ENCODE results near the gene ASCL5. TPM values are rescaled to one million over a fixed set of nuclear protein-coding genes. Genes with fewer than 3 reads are reported as not detected.

The ASCL5 gene
- total and polyA plus RNA-seq, 2 donors (not counting 1 experiment from before 2014, with no cell fraction given): not detected

- H3K36me3 ChIP-seq (ENCODE audit: control insufficient read depth, insufficient read depth, low read length): peaks cover 19% of the 10 kb centered on the region
Observed at GRCh38 chr1:201142011-201142848, 15.2 kb upstream of the ASCL5 start.

GRCh38 chr1:201141418-201141817 is 14.4 kb upstream of the ASCL5 start:
- no peak for DNase-seq (ENCODE audit: low read depth in 2 of 2)
- no peaks in the 10 kb centered on the region for H3K9me3 ChIP-seq (ENCODE audit: control insufficient read depth, insufficient read depth, low read depth, low read length)
- H2AFZ ChIP-seq (ENCODE audit: low read length): no peak overlapping the region
- no peaks in the 10 kb centered on the region for H3K79me2 ChIP-seq (ENCODE audit: control insufficient read depth, insufficient read depth, low read length)
- no peak overlapping the region for H3K27ac ChIP-seq (ENCODE audit: insufficient read depth, low read length)
- no peak overlapping the region for H3K4me3 ChIP-seq (replicated peaks in 1 of 4; ENCODE audit: control extremely low read depth in 1 of 4, insufficient read depth in 1 of 4, low read depth in 3 of 4, low read length in 4 of 4)
- no peaks in the 10 kb centered on the region for H3K27me3 ChIP-seq (ENCODE audit: control insufficient read depth, insufficient read depth, low read length)
- H3K9ac ChIP-seq (ENCODE audit: insufficient read depth, low read length): no peak overlapping the region
- TF ChIP-seq EZH2 (IDR thresholded peaks at IDR 0.05; ENCODE audit: low read length, missing control alignments): no peak
- H3K36me3 ChIP-seq (ENCODE audit: control insufficient read depth, insufficient read depth, low read length): peaks cover 16% of the 10 kb centered on the region
- H4K20me1 ChIP-seq (ENCODE audit: control insufficient read depth, extremely low read depth, insufficient read depth, low read length): no peaks in the 10 kb centered on the region
- peaks cover 13% of the 10 kb centered on the region for H3K4me1 ChIP-seq (ENCODE audit: control insufficient read depth, extremely low read depth, insufficient read depth, low read length)
- H3K4me2 ChIP-seq (ENCODE audit: extremely low read depth, insufficient read depth, low read length): no peak overlapping the region

More at GRCh38 chr1:201142011-201142848, 15.2 kb upstream of the ASCL5 start:
- no peak overlapping the region for H3K4me3 ChIP-seq (replicated peaks in 1 of 4; ENCODE audit: control extremely low read depth in 1 of 4, insufficient read depth in 1 of 4, low read depth in 3 of 4, low read length in 4 of 4)
- TF ChIP-seq EZH2 (IDR thresholded peaks at IDR 0.05; ENCODE audit: low read length, missing control alignments) (no peak), CTCF (conservative IDR thresholded peaks at IDR 0.05 in 1 of 2, IDR thresholded peaks at IDR 0.05 in 1 of 2; ENCODE audit: low read depth in 1 of 2, low read length in 2 of 2) (no peak)
- H3K9me3 ChIP-seq (ENCODE audit: control insufficient read depth, insufficient read depth, low read depth, low read length): no peaks in the 10 kb centered on the region
- DNase-seq (ENCODE audit: low read depth in 2 of 2): no peak
- no peak overlapping the region for H3K9ac ChIP-seq (ENCODE audit: insufficient read depth, low read length)
- H3K79me2 ChIP-seq (ENCODE audit: control insufficient read depth, insufficient read depth, low read length): no peaks in the 10 kb centered on the region
- no peaks in the 10 kb centered on the region for H3K27me3 ChIP-seq (ENCODE audit: control insufficient read depth, insufficient read depth, low read length)
- peaks cover 5% of the 10 kb centered on the region for H3K4me1 ChIP-seq (ENCODE audit: control insufficient read depth, extremely low read depth, insufficient read depth, low read length)
- H3K4me2 ChIP-seq (ENCODE audit: extremely low read depth, insufficient read depth, low read length): no peak overlapping the region
- H2AFZ ChIP-seq (ENCODE audit: low read length): no peak overlapping the region
- H3K27ac ChIP-seq (ENCODE audit: insufficient read depth, low read length): no peak overlapping the region
- H4K20me1 ChIP-seq (ENCODE audit: control insufficient read depth, extremely low read depth, insufficient read depth, low read length): no peaks in the 10 kb centered on the region

- H3K9me3 ChIP-seq (ENCODE audit: control insufficient read depth, insufficient read depth, low read depth, low read length): no peaks in the 10 kb centered on the region
- H3K27me3 ChIP-seq (ENCODE audit: control insufficient read depth, insufficient read depth, low read length): no peaks in the 10 kb centered on the region
- TF ChIP-seq EZH2 (IDR thresholded peaks at IDR 0.05; ENCODE audit: low read length, missing control alignments): no peak
- TF ChIP-seq CTCF (conservative IDR thresholded peaks at IDR 0.05 in 1 of 2, IDR thresholded peaks at IDR 0.05 in 1 of 2; ENCODE audit: low read depth in 1 of 2, low read length in 2 of 2): no peak
- H3K79me2 ChIP-seq (ENCODE audit: control insufficient read depth, insufficient read depth, low read length): no peaks in the 10 kb centered on the region
- H3K36me3 ChIP-seq (ENCODE audit: control insufficient read depth, insufficient read depth, low read length): peaks cover 13% of the 10 kb centered on the region
- H3K4me1 ChIP-seq (ENCODE audit: control insufficient read depth, extremely low read depth, insufficient read depth, low read length): peaks cover 13% of the 10 kb centered on the region
- no peak overlapping the region for H3K27ac ChIP-seq (ENCODE audit: insufficient read depth, low read length)
- no peak for DNase-seq (ENCODE audit: low read depth in 2 of 2)
- H3K9ac ChIP-seq (ENCODE audit: insufficient read depth, low read length): no peak overlapping the region
- no peak overlapping the region for H3K4me3 ChIP-seq (replicated peaks in 1 of 4; ENCODE audit: control extremely low read depth in 1 of 4, insufficient read depth in 1 of 4, low read depth in 3 of 4, low read length in 4 of 4)
- H3K4me2 ChIP-seq (ENCODE audit: extremely low read depth, insufficient read depth, low read length): no peak overlapping the region
- no peaks in the 10 kb centered on the region for H4K20me1 ChIP-seq (ENCODE audit: control insufficient read depth, extremely low read depth, insufficient read depth, low read length)
- no peak overlapping the region for H2AFZ ChIP-seq (ENCODE audit: low read length)
Observed at GRCh38 chr1:201140941-201141260, 13.9 kb upstream of the ASCL5 start.

Measured in fibroblast of lung (primary cell).